HFFc6 (cell line): ENCODE data around the gene FSD1. TPM values are rescaled to one million over a fixed set of nuclear protein-coding genes. Genes with fewer than 3 reads are reported as not detected.
"Not testable (repeated sequence)": the region's sequence is repeated elsewhere in the genome, so short reads cannot be mapped to it uniquely, and the experiment has no call there.

ENCODE experiments used
- DNase-seq: peaks from one replicate; pipeline ENCODE4 v3.0.0-alpha.2; 2018
- H3K27ac Mint-ChIP-seq: 2 replicates; pipeline ENCODE4 v1.8.0; 2020; ENCODE audit warnings: mild to moderate bottlenecking, mixed read lengths
- H3K27me3 Mint-ChIP-seq: 2 replicates; pipeline ENCODE4 v1.8.0; 2021; ENCODE audit warnings: mild to moderate bottlenecking, moderate library complexity, mixed read lengths; ENCODE audit not compliant: insufficient read depth
- H3K36me3 Mint-ChIP-seq: 2 replicates; pipeline ENCODE4 v1.8.0; 2021; ENCODE audit warnings: low read depth, mixed read lengths
- H3K4me1 Mint-ChIP-seq: 2 replicates; pipeline ENCODE4 v1.8.0; 2020; ENCODE audit warnings: low read depth, mixed read lengths
- H3K4me3 Mint-ChIP-seq: 2 replicates; pipeline ENCODE4 v1.8.0; 2020; ENCODE audit warnings: mild to moderate bottlenecking, moderate library complexity, mixed read lengths
- H3K9me3 Mint-ChIP-seq: 2 replicates; pipeline ENCODE4 v1.8.0; 2020; ENCODE audit warnings: mild to moderate bottlenecking, mixed read lengths
- CTCF ChIP-seq: fragments of 200-600 bp; sonication (generic); IDR thresholded peaks from 2 replicates; pipeline ENCODE4 v1.5.0; 2021; ENCODE audit warnings: antibody characterized with exemption, mild to moderate bottlenecking
- total RNA-seq, 6 experiments: library from RNA; stranded (reverse); fragmentation: NEBNext Ultra II Directional; extraction: Animal tissue kit (Norgen Biotek cat#: 25700); gene quantifications; 2 replicates in 1 of 6; 3 replicates in 5 of 6; pipeline ENCODE4 v1.2.3, GENCODE V29; 2021

The FSD1 gene
- total RNA-seq, 6 experiments from 2014 or later = 9.2 to 15.2 (median 12.2) TPM

GRCh38 chr19:4327877-4328242 lies 23.5 kb downstream of the FSD1 start:
- Mint-ChIP-seq H3K27me3 (peaks cover 4% of the 10 kb centered on the region), H3K4me1 (no peaks in the 10 kb centered on the region), H3K27ac (no peak overlapping the region), H3K4me3 (peak overlapping the region; percentile 47), H3K9me3 (no peaks in the 10 kb centered on the region), H3K36me3 (no peaks in the 10 kb centered on the region)
- no peak for DNase-seq
- no peak for TF ChIP-seq CTCF

GRCh38 chr19:4328243-4328990 lies 24.0 kb downstream of the FSD1 start:
- TF ChIP-seq CTCF = no peak
- no peaks in the 10 kb centered on the region for H3K9me3 Mint-ChIP-seq
- H3K27ac Mint-ChIP-seq = peak overlapping the region; percentile 62
- H3K4me3 Mint-ChIP-seq = peak overlapping the region; percentile 85
- no peaks in the 10 kb centered on the region for H3K36me3 Mint-ChIP-seq
- peak; percentile 89 for DNase-seq
- H3K4me1 Mint-ChIP-seq = no peaks in the 10 kb centered on the region
- peaks cover 4% of the 10 kb centered on the region for H3K27me3 Mint-ChIP-seq

- not testable (repeated sequence) for H3K9me3 Mint-ChIP-seq, H3K4me1 Mint-ChIP-seq, H3K27me3 Mint-ChIP-seq, H3K36me3 Mint-ChIP-seq, DNase-seq
- Mint-ChIP-seq H3K4me3 (peak overlapping the region; percentile 85), H3K27ac (peak overlapping the region; percentile 62)
Measured at GRCh38 chr19:4328991-4329681, 24.7 kb downstream of the FSD1 start.

- H3K27me3 Mint-ChIP-seq = peaks cover 4% of the 10 kb centered on the region
- no peaks in the 10 kb centered on the region for H3K4me1 Mint-ChIP-seq
- no peak for TF ChIP-seq CTCF
- H3K9me3 Mint-ChIP-seq = peaks cover 1% of the 10 kb centered on the region; the same call in 1 of the 2 replicates
- H3K4me3 Mint-ChIP-seq = no peak overlapping the region
- DNase-seq = no peak
- no peak overlapping the region for H3K27ac Mint-ChIP-seq
- no peaks in the 10 kb centered on the region for H3K36me3 Mint-ChIP-seq
Measured at GRCh38 chr19:4329858-4330257, 25.5 kb downstream of the FSD1 start.

GRCh38 chr19:4334929-4335570 lies 30.7 kb downstream of the FSD1 start:
- Mint-ChIP-seq H3K27ac (no peak overlapping the region; the same call in 1 of the 2 replicates), H3K36me3 (no peaks in the 10 kb centered on the region), H3K9me3 (peaks cover 4% of the 10 kb centered on the region; the same call in 1 of the 2 replicates), H3K4me3 (no peak overlapping the region), H3K4me1 (peaks cover 10% of the 10 kb centered on the region), H3K27me3 (peaks cover 4% of the 10 kb centered on the region)
- no peak for TF ChIP-seq CTCF
- DNase-seq = no peak
